Effector memory CD4-positive, alpha-beta T cell (primary cell): ENCODE results near the gene GALNT17.

Experiments used
- DNase-seq, 3 donors: peaks; one replicate each; pipeline ENCODE4 v3.0.0-alpha.2; 2020
- H3K27ac ChIP-seq: 2 replicates; pipeline ENCODE4 v1.7.0; 2013; ENCODE audit warnings: mild to moderate bottlenecking, low read length, moderate library complexity; ENCODE audit not compliant: insufficient read depth, poor library complexity, severe bottlenecking
- H3K27me3 ChIP-seq: replicated peaks from 2 replicates; pipeline ENCODE4 v1.7.0; 2013; ENCODE audit warnings: mild to moderate bottlenecking, low read length; ENCODE audit not compliant: insufficient read depth, control insufficient read depth, poor library complexity, severe bottlenecking
- H3K36me3 ChIP-seq: 2 replicates; pipeline ENCODE4 v1.7.0; 2013; ENCODE audit warnings: mild to moderate bottlenecking, low read length, moderate library complexity; ENCODE audit not compliant: control insufficient read depth, insufficient read depth
- H3K4me1 ChIP-seq: 2 replicates; pipeline ENCODE4 v1.7.0; 2013; ENCODE audit warnings: low read length, mild to moderate bottlenecking; ENCODE audit not compliant: control insufficient read depth, insufficient read depth, poor library complexity, severe bottlenecking
- H3K4me3 ChIP-seq: 2 replicates; pipeline ENCODE4 v1.7.0; 2013; ENCODE audit warnings: low read length, low read depth, mild to moderate bottlenecking; ENCODE audit not compliant: insufficient read depth, poor library complexity, severe bottlenecking
- H3K9me3 ChIP-seq: 2 replicates; pipeline ENCODE4 v1.7.0; 2013; ENCODE audit warnings: mild to moderate bottlenecking, low read length, moderate library complexity; ENCODE audit not compliant: control insufficient read depth

Gene GALNT17

GRCh38 chr7:71388181-71388580, 256.2 kb downstream of the GALNT17 start:
- Histone ChIP-seq H3K36me3 (no peaks in the 10 kb centered on the region), H3K9me3 (no peaks in the 10 kb centered on the region), H3K27ac (no peak overlapping the region), H3K27me3 (no peaks in the 10 kb centered on the region), H3K4me3 (no peak overlapping the region), H3K4me1 (no peaks in the 10 kb centered on the region)
- no peak for DNase-seq

- no peaks in the 10 kb centered on the region for H3K27me3 ChIP-seq
- H3K4me3 ChIP-seq: no peak overlapping the region
- no peak overlapping the region for H3K27ac ChIP-seq
- H3K9me3 ChIP-seq: no peaks in the 10 kb centered on the region
- no peak for DNase-seq
- H3K4me1 ChIP-seq: no peaks in the 10 kb centered on the region
- H3K36me3 ChIP-seq: no peaks in the 10 kb centered on the region
These were observed 258.0 kb downstream of the GALNT17 start for GRCh38 chr7:71389976-71390375.

GRCh38 chr7:71393661-71394060, 261.7 kb downstream of the GALNT17 start:
- H3K4me1 ChIP-seq: no peaks in the 10 kb centered on the region
- H3K27me3 ChIP-seq: no peaks in the 10 kb centered on the region
- H3K4me3 ChIP-seq: no peak overlapping the region
- no peaks in the 10 kb centered on the region for H3K36me3 ChIP-seq
- no peak for DNase-seq
- H3K27ac ChIP-seq: no peak overlapping the region
- H3K9me3 ChIP-seq: no peaks in the 10 kb centered on the region

- no peaks in the 10 kb centered on the region for H3K36me3 ChIP-seq
- H3K27ac ChIP-seq: no peak overlapping the region
- no peaks in the 10 kb centered on the region for H3K27me3 ChIP-seq
- H3K9me3 ChIP-seq: no peaks in the 10 kb centered on the region
- no peak for DNase-seq
- no peaks in the 10 kb centered on the region for H3K4me1 ChIP-seq
- no peak overlapping the region for H3K4me3 ChIP-seq
These were observed 270.7 kb downstream of the GALNT17 start for GRCh38 chr7:71402684-71403083.

GRCh38 chr7:71403202-71403946, 271.4 kb downstream of the GALNT17 start:
- H3K4me3 ChIP-seq: no peak overlapping the region
- H3K4me1 ChIP-seq: no peaks in the 10 kb centered on the region
- H3K27ac ChIP-seq: no peak overlapping the region
- H3K27me3 ChIP-seq: no peaks in the 10 kb centered on the region
- H3K36me3 ChIP-seq: no peaks in the 10 kb centered on the region
- DNase-seq: no peak
- no peaks in the 10 kb centered on the region for H3K9me3 ChIP-seq

- no peak overlapping the region for H3K27ac ChIP-seq
- H3K4me1 ChIP-seq: no peaks in the 10 kb centered on the region
- no peak overlapping the region for H3K4me3 ChIP-seq
- no peaks in the 10 kb centered on the region for H3K36me3 ChIP-seq
- H3K27me3 ChIP-seq: no peaks in the 10 kb centered on the region
- no peaks in the 10 kb centered on the region for H3K9me3 ChIP-seq
- DNase-seq: no peak
These were observed 272.9 kb downstream of the GALNT17 start for GRCh38 chr7:71404726-71405345.

- no peaks in the 10 kb centered on the region for H3K36me3 ChIP-seq
- H3K27me3 ChIP-seq: no peaks in the 10 kb centered on the region
- no peak overlapping the region for H3K4me3 ChIP-seq
- no peak for DNase-seq
- H3K27ac ChIP-seq: no peak overlapping the region
- H3K9me3 ChIP-seq: no peaks in the 10 kb centered on the region
- no peaks in the 10 kb centered on the region for H3K4me1 ChIP-seq
These were observed 276.3 kb downstream of the GALNT17 start for GRCh38 chr7:71408271-71408670.

- Histone ChIP-seq H3K4me3 (no peak overlapping the region), H3K27me3 (no peaks in the 10 kb centered on the region)
These were observed 277.7 kb downstream of the GALNT17 start for GRCh38 chr7:71409550-71410157.

GRCh38 chr7:71411475-71411874, 279.5 kb downstream of the GALNT17 start:
- no peaks in the 10 kb centered on the region for H3K27me3 ChIP-seq
- no peaks in the 10 kb centered on the region for H3K9me3 ChIP-seq
- no peak for DNase-seq
- H3K4me3 ChIP-seq: no peak overlapping the region
- H3K27ac ChIP-seq: no peak overlapping the region
- H3K36me3 ChIP-seq: no peaks in the 10 kb centered on the region
- H3K4me1 ChIP-seq: no peaks in the 10 kb centered on the region

More at GRCh38 chr7:71409550-71410157, 277.7 kb downstream of the GALNT17 start:
- H3K9me3 ChIP-seq: no peaks in the 10 kb centered on the region
- no peak overlapping the region for H3K27ac ChIP-seq
- H3K4me1 ChIP-seq: no peaks in the 10 kb centered on the region
- H3K36me3 ChIP-seq: no peaks in the 10 kb centered on the region
- DNase-seq: no peak

GRCh38 chr7:71414490-71414889, 282.5 kb downstream of the GALNT17 start:
- Histone ChIP-seq H3K27me3 (no peaks in the 10 kb centered on the region), H3K27ac (no peak overlapping the region), H3K4me1 (no peaks in the 10 kb centered on the region), H3K36me3 (no peaks in the 10 kb centered on the region), H3K4me3 (no peak overlapping the region), H3K9me3 (no peaks in the 10 kb centered on the region)
- no peak for DNase-seq
